Erythroblast (primary cell): ENCODE data around the gene DYNLT5.
"Not testable (repeated sequence)": the region's sequence is repeated elsewhere in the genome, so short reads cannot be mapped to it uniquely, and the experiment has no call there.

Experiments used
- GATA1 ChIP-seq: IDR thresholded peaks from 2 replicates; pipeline ENCODE4 v1.6.1; 2011; ENCODE audit warnings: low read depth, mild to moderate bottlenecking, control low read depth, low read length, moderate library complexity
- POLR2A ChIP-seq: IDR thresholded peaks from 2 replicates; pipeline ENCODE4 v1.6.1; 2011; ENCODE audit warnings: mild to moderate bottlenecking, low read length

GRCh38 chr1:66795839-66796238 is 43.6 kb downstream of the DYNLT5 start:
- not testable (repeated sequence) for TF ChIP-seq POLR2A, GATA1
